IPS-15b (cell line): Measurements from ENCODE around the gene SACM1L.

ENCODE experiments used
- H3K27me3 ChIP-seq: one replicate; pipeline ENCODE4 v1.6.1; 2013; ENCODE audit warnings: low read length; ENCODE audit not compliant: control insufficient read depth, insufficient read depth
- H3K36me3 ChIP-seq: one replicate; pipeline ENCODE4 v1.6.1; 2013; ENCODE audit warnings: low read length; ENCODE audit not compliant: control insufficient read depth, insufficient read depth
- H3K4me1 ChIP-seq: one replicate; pipeline ENCODE4 v1.6.1; 2013; ENCODE audit warnings: mild to moderate bottlenecking, low read length; ENCODE audit not compliant: control insufficient read depth, insufficient read depth
- H3K4me3 ChIP-seq: one replicate; pipeline ENCODE4 v1.5.1; 2013; ENCODE audit warnings: low read depth, low read length
- H3K9ac ChIP-seq: one replicate; pipeline ENCODE4 v1.6.1; 2013; ENCODE audit warnings: low read depth, mild to moderate bottlenecking, low read length
- H3K9me3 ChIP-seq: one replicate; pipeline ENCODE4 v1.6.1; 2013; ENCODE audit warnings: mild to moderate bottlenecking, low read length; ENCODE audit not compliant: control insufficient read depth, insufficient read depth

SACM1L gene

GRCh38 chr3:45762647-45763302, 73.6 kb downstream of the SACM1L start:
- Histone ChIP-seq H3K9me3 (no peaks in the 10 kb centered on the region), H3K27me3 (no peaks in the 10 kb centered on the region), H3K9ac (no peak overlapping the region), H3K36me3 (no peaks in the 10 kb centered on the region), H3K4me1 (peaks cover 3% of the 10 kb centered on the region), H3K4me3 (no peak overlapping the region)

GRCh38 chr3:45763303-45763675, 74.1 kb downstream of the SACM1L start:
- H3K9ac ChIP-seq: no peak overlapping the region
- H3K4me3 ChIP-seq: no peak overlapping the region
- no peaks in the 10 kb centered on the region for H3K27me3 ChIP-seq
- H3K9me3 ChIP-seq: no peaks in the 10 kb centered on the region
- no peaks in the 10 kb centered on the region for H3K36me3 ChIP-seq
- no peaks in the 10 kb centered on the region for H3K4me1 ChIP-seq

- H3K9ac ChIP-seq: no peak overlapping the region
- no peaks in the 10 kb centered on the region for H3K4me1 ChIP-seq
- H3K27me3 ChIP-seq: no peaks in the 10 kb centered on the region
- no peaks in the 10 kb centered on the region for H3K36me3 ChIP-seq
- H3K4me3 ChIP-seq: no peak overlapping the region
- H3K9me3 ChIP-seq: no peaks in the 10 kb centered on the region
Measured at GRCh38 chr3:45765266-45765851, 76.2 kb downstream of the SACM1L start.

GRCh38 chr3:45765958-45766357, 76.8 kb downstream of the SACM1L start:
- no peaks in the 10 kb centered on the region for H3K4me1 ChIP-seq
- no peaks in the 10 kb centered on the region for H3K9me3 ChIP-seq
- no peaks in the 10 kb centered on the region for H3K36me3 ChIP-seq
- no peaks in the 10 kb centered on the region for H3K27me3 ChIP-seq
- H3K9ac ChIP-seq: no peak overlapping the region
- no peak overlapping the region for H3K4me3 ChIP-seq

GRCh38 chr3:45771166-45771775, 82.1 kb downstream of the SACM1L start:
- no peak overlapping the region for H3K9ac ChIP-seq
- no peaks in the 10 kb centered on the region for H3K36me3 ChIP-seq
- H3K9me3 ChIP-seq: no peaks in the 10 kb centered on the region
- H3K27me3 ChIP-seq: no peaks in the 10 kb centered on the region
- no peaks in the 10 kb centered on the region for H3K4me1 ChIP-seq
- H3K4me3 ChIP-seq: no peak overlapping the region

GRCh38 chr3:45771831-45772230, 82.6 kb downstream of the SACM1L start:
- H3K4me3 ChIP-seq: no peak overlapping the region
- H3K9ac ChIP-seq: no peak overlapping the region
- H3K27me3 ChIP-seq: no peaks in the 10 kb centered on the region
- H3K9me3 ChIP-seq: no peaks in the 10 kb centered on the region
- H3K4me1 ChIP-seq: no peaks in the 10 kb centered on the region
- H3K36me3 ChIP-seq: no peaks in the 10 kb centered on the region

GRCh38 chr3:45772341-45773035, 83.3 kb downstream of the SACM1L start:
- Histone ChIP-seq H3K9me3 (no peaks in the 10 kb centered on the region), H3K9ac (no peak overlapping the region), H3K4me1 (no peaks in the 10 kb centered on the region), H3K36me3 (no peaks in the 10 kb centered on the region), H3K27me3 (no peaks in the 10 kb centered on the region), H3K4me3 (no peak overlapping the region)

- Histone ChIP-seq H3K4me3 (no peak overlapping the region), H3K36me3 (no peaks in the 10 kb centered on the region), H3K9me3 (no peaks in the 10 kb centered on the region), H3K27me3 (no peaks in the 10 kb centered on the region), H3K9ac (no peak overlapping the region), H3K4me1 (no peaks in the 10 kb centered on the region)
Measured at GRCh38 chr3:45773072-45773471, 83.9 kb downstream of the SACM1L start.

- H3K27me3 ChIP-seq: no peaks in the 10 kb centered on the region
- H3K4me3 ChIP-seq: no peak overlapping the region
- H3K9ac ChIP-seq: no peak overlapping the region
- no peaks in the 10 kb centered on the region for H3K4me1 ChIP-seq
- no peaks in the 10 kb centered on the region for H3K9me3 ChIP-seq
- no peaks in the 10 kb centered on the region for H3K36me3 ChIP-seq
Measured at GRCh38 chr3:45773714-45774449, 84.7 kb downstream of the SACM1L start.

- H3K9me3 ChIP-seq: no peaks in the 10 kb centered on the region
- no peak overlapping the region for H3K4me3 ChIP-seq
- no peaks in the 10 kb centered on the region for H3K36me3 ChIP-seq
- H3K9ac ChIP-seq: no peak overlapping the region
- no peaks in the 10 kb centered on the region for H3K27me3 ChIP-seq
- no peaks in the 10 kb centered on the region for H3K4me1 ChIP-seq
Measured at GRCh38 chr3:45774581-45775521, 85.7 kb downstream of the SACM1L start.
